CD1c-positive myeloid dendritic cell (primary cell): ENCODE data around the gene UNG.

ENCODE experiments used
- DNase-seq: peaks from one replicate; pipeline ENCODE4 v3.0.0-alpha.2; 2016; ENCODE audit errors: extremely low spot score

Gene UNG

GRCh38 chr12:109089683-109090082 lies 7.7 kb upstream of the UNG start:
- DNase-seq = no peak

DNA sequence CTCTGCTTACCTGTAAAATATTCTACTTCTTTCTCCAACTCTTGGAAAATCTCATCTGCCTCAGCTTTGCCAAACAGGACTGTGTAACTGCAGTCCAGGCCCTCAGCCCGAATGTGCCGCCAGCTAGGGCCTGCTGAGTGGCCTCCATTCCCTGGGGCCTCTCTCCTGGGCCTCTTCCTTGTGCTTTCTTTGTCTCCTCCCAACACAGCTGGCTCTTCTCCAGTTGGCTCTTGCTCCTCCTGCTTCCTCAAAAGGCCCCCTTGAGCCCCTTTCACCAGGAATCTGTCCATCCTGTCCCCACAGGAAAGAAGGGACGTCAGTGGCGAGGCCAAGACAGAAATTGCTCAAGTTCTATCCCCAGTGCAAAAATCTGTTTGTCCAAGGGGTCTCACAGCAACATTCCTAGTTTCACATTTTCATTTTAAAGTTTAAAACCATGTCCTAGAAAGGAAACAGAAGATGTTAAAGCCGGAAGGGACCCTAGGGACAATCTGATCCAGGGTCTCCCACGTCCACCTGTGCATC lies 4.8 kb upstream of the UNG start:
- DNase-seq = no peak

DNA sequence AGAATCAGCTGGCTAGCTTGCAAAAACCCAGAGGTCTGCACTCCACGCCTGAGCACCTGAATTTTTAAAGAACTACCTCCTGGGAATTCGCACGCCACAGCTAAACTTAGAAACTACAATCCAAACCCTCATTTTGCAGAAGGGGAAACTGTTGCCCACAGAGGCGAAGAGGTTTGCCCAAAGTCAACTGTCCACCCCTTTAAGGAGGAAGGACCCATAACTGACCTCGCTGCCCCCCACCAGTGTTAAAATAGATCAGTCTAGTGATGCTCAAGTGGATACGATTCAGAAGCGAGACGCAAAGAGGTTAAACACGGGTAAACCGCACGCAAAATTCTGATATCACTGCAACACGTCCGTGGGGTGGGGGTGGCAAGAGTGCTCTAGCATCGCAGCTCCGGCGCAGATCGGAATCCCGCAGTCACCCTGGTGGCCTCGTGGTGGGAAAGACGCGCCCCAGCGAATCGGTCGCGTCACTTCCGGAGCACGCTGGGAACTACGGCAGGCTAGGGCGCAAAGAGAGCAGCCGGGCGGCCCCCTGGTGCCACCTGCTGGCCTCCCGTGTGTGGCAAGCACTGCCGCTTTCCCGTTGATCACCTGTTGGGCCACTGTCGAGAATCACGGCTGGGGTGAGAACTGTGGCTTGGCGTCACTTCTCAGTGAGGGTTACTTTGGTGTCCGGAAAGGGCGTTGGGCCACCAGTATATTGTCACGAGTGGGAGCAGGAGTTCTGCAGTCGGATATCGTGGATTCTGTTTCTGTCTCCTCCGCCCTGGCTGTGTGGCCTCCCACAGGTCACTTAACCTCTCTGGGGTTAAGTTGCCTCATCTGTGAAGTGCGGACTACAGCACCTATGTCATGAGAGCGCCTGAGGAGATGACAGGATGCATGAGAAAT lies 4.1 kb upstream of the UNG start, which contains the start of gene ALKBH2:
Gene ALKBH2, minus strand, starts transcription at position 451 of the 897 bp plus-strand sequence. CDS start 686 bp downstream, outside the sequence.
- DNase-seq = peak; percentile 97

DNA sequence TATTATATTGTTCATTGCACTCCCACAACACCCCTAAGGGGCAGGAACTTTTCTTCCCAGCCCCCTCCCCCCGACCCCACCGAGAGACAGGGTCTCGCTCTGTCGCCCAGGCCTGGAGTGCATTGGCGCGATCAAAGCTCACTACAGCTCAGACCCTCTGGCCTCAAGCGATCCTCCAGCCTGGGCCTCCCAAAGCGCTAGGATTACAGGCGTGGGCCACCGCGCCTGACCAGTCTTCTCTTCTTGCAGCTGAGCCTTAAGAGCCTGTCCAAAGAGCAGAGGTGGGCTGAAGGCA lies 310 bp upstream of the UNG start:
- no peak for DNase-seq

- DNase-seq = peak; percentile 51
Measured at GRCh38 chr12:109098183-109098604, 797 bp downstream of the UNG start.

- no peak for DNase-seq
Measured at GRCh38 chr12:109098651-109099050, 1.3 kb downstream of the UNG start.

DNA sequence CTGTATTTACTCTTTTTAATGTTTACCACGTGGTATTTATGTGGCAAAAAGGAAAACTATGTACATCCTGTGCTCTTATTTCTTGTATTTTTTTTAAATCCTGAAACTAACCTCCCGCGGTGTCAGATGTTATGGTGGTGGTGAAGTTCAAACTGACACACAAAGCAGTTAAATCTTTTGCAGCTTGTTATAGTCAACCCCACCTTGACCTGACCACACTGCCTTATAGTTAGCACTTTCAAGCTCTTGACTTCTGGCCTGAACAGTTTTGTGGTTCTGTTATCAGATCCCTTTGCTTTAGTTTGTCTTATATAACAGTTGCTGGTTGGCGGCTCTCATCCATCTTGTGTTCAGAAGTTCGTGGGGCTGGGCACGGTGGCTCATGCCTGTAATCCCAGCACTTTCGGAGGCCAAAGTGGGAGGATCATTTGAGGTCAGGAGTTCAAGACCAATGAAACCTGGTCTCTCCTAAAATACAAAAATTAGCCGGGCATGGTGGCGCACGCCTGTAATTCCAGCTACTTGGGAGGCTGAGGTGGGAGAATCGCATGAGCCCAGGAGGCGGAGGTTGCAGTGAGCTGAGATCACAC lies 2.1 kb downstream of the UNG start:
- no peak for DNase-seq

DNA sequence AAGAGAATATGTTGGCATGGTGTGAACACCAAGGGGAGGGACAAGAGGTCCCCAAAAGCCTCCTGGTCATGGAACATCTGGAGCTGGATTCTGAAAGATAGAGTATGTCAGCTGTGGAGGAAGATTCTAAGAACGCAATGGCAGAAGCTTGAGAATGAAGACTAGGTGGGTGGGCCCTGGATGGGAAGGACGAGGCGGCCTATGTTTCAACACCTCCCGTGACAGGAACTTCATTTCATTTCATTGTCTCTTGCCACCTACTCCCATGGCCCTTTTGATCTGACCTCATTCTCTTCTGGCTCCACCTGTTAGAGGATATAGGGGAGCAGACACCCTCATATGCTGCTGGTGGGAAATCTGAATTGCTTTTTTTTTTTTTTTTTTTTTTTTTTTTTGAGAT lies 3.3 kb downstream of the UNG start:
- DNase-seq = peak; percentile 28

DNA sequence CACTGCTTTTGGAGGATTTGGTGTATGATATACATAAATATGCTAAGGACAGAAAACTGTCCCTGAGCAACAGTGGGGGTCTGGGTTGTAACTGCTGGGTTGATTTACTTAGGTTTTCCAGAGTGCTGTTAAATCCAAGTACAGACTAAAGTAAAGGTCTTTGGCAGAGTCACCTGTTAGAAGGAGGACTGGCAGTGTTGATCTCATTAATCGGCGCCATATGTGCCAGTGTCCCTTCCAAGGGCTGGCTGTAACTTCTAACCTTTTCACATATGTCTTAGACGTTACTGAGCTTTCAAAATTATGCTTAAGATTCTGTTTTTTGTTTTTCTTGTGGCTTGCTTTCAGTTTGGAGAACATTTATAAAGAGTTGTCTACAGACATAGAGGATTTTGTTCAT lies 5.1 kb downstream of the UNG start:
- DNase-seq = no peak

DNA sequence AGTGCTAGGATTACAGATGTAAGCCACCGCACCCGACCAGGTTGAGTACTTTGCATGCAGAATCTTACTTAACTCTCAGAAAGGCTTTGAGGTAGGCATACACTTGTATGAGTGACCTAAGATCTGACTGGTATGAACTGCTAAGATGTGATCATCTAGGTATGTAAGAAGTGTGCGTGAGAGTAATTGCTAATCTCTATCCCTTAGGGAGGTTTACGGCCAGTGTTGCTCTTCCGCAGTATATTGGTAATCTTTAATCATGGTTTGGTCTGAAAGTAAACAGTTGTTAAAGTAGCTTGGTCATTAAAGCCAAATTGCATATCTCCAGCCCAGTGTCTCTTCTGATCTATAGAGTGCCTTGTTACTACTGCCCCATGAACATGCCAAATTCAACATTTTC lies 7.8 kb downstream of the UNG start:
- DNase-seq = no peak

DNA sequence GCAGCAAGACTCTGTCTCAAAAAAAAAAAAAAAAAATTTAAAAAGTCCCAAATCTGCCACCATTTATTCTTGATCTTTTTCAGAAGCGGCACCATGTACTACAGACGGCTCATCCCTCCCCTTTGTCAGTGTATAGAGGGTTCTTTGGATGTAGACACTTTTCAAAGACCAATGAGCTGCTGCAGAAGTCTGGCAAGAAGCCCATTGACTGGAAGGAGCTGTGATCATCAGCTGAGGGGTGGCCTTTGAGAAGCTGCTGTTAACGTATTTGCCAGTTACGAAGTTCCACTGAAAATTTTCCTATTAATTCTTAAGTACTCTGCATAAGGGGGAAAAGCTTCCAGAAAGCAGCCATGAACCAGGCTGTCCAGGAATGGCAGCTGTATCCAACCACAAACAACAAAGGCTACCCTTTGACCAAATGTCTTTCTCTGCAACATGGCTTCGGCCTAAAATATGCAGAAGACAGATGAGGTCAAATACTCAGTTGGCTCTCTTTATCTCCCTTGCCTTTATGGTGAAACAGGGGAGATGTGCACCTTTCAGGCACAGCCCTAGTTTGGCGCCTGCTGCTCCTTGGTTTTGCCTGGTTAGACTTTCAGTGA lies 12.5 kb downstream of the UNG start:
- DNase-seq = no peak

GRCh38 chr12:109110988-109111495 lies 13.6 kb downstream of the UNG start:
- DNase-seq = peak; percentile 72

- no peak for DNase-seq
Measured at GRCh38 chr12:109112720-109113465, 15.5 kb downstream of the UNG start.

- no peak for DNase-seq
Measured at GRCh38 chr12:109113661-109114321, 16.4 kb downstream of the UNG start.

- DNase-seq = no peak
Measured at GRCh38 chr12:109114644-109115043, 17.2 kb downstream of the UNG start.

- no peak for DNase-seq
Measured at GRCh38 chr12:109115404-109115757, 18.0 kb downstream of the UNG start.

GRCh38 chr12:109115758-109116610 lies 18.6 kb downstream of the UNG start, which contains the start of gene ACACB:
TSS of gene ACACB (plus strand) at chr12:109116587. CDS start at chr12:109139406, 22,819 bp downstream.
- peak; percentile 24 for DNase-seq

DNA sequence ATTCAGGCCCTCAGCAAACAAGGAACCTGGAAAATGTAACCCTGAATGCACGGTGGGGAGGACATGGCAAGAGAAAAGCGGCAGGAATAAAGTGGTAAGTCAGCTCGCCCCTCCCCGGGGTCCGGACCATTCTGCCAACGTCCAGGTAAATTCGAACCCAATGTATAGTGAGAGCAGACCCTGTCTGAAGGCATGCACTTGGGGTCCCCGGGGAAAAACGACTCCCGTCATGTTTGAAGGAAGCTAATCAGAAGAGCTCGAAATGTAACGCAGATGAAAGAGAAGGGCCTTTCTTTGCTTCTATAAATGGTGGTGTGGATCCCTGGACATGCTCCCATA lies 19.2 kb downstream of the UNG start:
- DNase-seq = no peak

GRCh38 chr12:109120095-109120494 lies 22.7 kb downstream of the UNG start:
- DNase-seq = no peak

GRCh38 chr12:109120557-109120956 lies 23.2 kb downstream of the UNG start:
- DNase-seq = no peak
